Endothelial cell of umbilical vein (primary cell): ENCODE results near the gene NOL8.

ENCODE experiments used
- MYC ChIP-seq: IDR thresholded peaks from one replicate; pipeline ENCODE4 v1.6.1; 2011; ENCODE audit warnings: mild to moderate bottlenecking, low read depth, low read length
- TF ChIP-seq, protein P1 (sequence below), 2 donors: IDR thresholded peaks; 1 replicate in 1 of 2; 2 replicates in 1 of 2; pipeline ENCODE4 v1.5.1; 2011; ENCODE audit warnings: low read length in 2 of 2, mild to moderate bottlenecking in 2 of 2, moderate library complexity in 2 of 2, control low read depth in 1 of 2, inconsistent platforms in 1 of 2, low read depth in 1 of 2; ENCODE audit not compliant: insufficient read depth in 1 of 2; ENCODE audit errors: extremely low read depth in 1 of 2

DNA sequence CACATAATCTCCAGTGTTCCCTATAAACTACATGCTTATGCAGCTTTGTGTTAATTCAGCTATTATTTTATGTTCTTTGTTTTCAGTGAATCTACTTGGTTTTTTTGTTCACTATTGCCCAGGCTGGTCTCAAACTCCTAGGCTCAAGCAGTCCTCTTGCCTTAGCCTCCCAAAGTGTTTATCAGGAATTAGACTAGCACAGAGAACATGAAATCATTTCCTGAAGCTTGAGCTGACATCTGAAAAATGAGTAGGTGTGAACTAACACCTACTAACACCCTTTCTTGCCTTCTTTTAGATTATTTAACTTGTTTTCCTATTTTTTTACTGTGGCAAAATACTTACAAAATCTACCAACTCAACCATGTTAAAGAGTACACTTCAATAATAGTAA, 25.6 kb upstream of the NOL8 start:
- TF ChIP-seq, protein P1, sequence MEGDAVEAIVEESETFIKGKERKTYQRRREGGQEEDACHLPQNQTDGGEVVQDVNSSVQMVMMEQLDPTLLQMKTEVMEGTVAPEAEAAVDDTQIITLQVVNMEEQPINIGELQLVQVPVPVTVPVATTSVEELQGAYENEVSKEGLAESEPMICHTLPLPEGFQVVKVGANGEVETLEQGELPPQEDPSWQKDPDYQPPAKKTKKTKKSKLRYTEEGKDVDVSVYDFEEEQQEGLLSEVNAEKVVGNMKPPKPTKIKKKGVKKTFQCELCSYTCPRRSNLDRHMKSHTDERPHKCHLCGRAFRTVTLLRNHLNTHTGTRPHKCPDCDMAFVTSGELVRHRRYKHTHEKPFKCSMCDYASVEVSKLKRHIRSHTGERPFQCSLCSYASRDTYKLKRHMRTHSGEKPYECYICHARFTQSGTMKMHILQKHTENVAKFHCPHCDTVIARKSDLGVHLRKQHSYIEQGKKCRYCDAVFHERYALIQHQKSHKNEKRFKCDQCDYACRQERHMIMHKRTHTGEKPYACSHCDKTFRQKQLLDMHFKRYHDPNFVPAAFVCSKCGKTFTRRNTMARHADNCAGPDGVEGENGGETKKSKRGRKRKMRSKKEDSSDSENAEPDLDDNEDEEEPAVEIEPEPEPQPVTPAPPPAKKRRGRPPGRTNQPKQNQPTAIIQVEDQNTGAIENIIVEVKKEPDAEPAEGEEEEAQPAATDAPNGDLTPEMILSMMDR (IDR thresholded peaks at IDR 0.05; ENCODE audit: extremely low read depth in 1 of 2, insufficient read depth in 1 of 2, low read depth in 1 of 2, low read length in 2 of 2): no peak
- no peak for TF ChIP-seq MYC
